DND-41 (cell line): Measurements from ENCODE around the gene ADM5.

Experiments
- ATAC-seq: fragments of 200-7000 bp; cut with Tn5 transposase; 3 replicates; pipeline ENCODE4 v1.9.1; 2021; ENCODE audit warnings: low read depth; ENCODE audit not compliant: insufficient read depth
- DNase-seq: peaks from one replicate; pipeline ENCODE4 v3.0.0-alpha.2; 2020
- H2AFZ ChIP-seq: 2 replicates; pipeline ENCODE4 v1.6.0; 2012; ENCODE audit warnings: low read depth, low read length
- H3K27ac ChIP-seq: 2 replicates; pipeline ENCODE4 v1.5.1; 2012; ENCODE audit warnings: low read length, inconsistent platforms
- H3K27me3 ChIP-seq: fragments of 200-600 bp; sonication (generic); 2 replicates; pipeline ENCODE4 v1.6.0; 2012; ENCODE audit warnings: low read length, mild to moderate bottlenecking, inconsistent platforms; ENCODE audit not compliant: insufficient read depth, poor library complexity
- H3K36me3 ChIP-seq: 2 replicates; pipeline ENCODE4 v1.5.1; 2012; ENCODE audit warnings: low read length, inconsistent platforms; ENCODE audit not compliant: insufficient read depth
- H3K4me1 ChIP-seq: 2 replicates; pipeline ENCODE4 v1.5.1; 2012; ENCODE audit warnings: mild to moderate bottlenecking, low read length; ENCODE audit not compliant: insufficient read depth
- H3K4me2 ChIP-seq: 2 replicates; pipeline ENCODE4 v1.6.0; 2012; ENCODE audit warnings: mild to moderate bottlenecking, moderate library complexity, low read length, inconsistent platforms; ENCODE audit not compliant: insufficient read depth
- H3K4me3 ChIP-seq, 2 experiments: fragments of 200-600 bp in 1 of 2; shearing (Covaris generic) in 1 of 2; 2 replicates each; pipeline ENCODE4 v1.5.1; 2012 to 2016; ENCODE audit warnings: inconsistent platforms in 2 of 2, low read length in 2 of 2, mild to moderate bottlenecking in 2 of 2, low read depth in 1 of 2, moderate library complexity in 1 of 2
- H3K79me2 ChIP-seq: 2 replicates; pipeline ENCODE4 v1.6.0; 2012; ENCODE audit warnings: low read length, inconsistent platforms; ENCODE audit not compliant: insufficient read depth
- H3K9ac ChIP-seq: 2 replicates; pipeline ENCODE4 v1.6.0; 2012; ENCODE audit warnings: low read depth, mild to moderate bottlenecking, inconsistent platforms, low read length, moderate library complexity
- H3K9me3 ChIP-seq: 2 replicates; pipeline ENCODE4 v1.5.1; 2012; ENCODE audit warnings: low read length, moderate library complexity, mild to moderate bottlenecking, inconsistent platforms; ENCODE audit not compliant: insufficient read depth, severe bottlenecking
- H4K20me1 ChIP-seq: 2 replicates; pipeline ENCODE4 v1.6.0; 2012; ENCODE audit warnings: low read length; ENCODE audit not compliant: insufficient read depth
- EZH2 ChIP-seq: IDR thresholded peaks from 3 replicates; pipeline ENCODE4 v1.6.1; 2012; ENCODE audit warnings: borderline replicate concordance, low read depth, mild to moderate bottlenecking, moderate library complexity, low read length, inconsistent platforms; ENCODE audit not compliant: severe bottlenecking
- TF ChIP-seq, protein P1 (sequence below): IDR thresholded peaks from 2 replicates; pipeline ENCODE4 v1.5.1; 2012; ENCODE audit warnings: borderline replicate concordance, low read length, moderate library complexity, mild to moderate bottlenecking; ENCODE audit not compliant: poor library complexity, severe bottlenecking; ENCODE audit errors: extremely low read depth

Gene ADM5

DNA sequence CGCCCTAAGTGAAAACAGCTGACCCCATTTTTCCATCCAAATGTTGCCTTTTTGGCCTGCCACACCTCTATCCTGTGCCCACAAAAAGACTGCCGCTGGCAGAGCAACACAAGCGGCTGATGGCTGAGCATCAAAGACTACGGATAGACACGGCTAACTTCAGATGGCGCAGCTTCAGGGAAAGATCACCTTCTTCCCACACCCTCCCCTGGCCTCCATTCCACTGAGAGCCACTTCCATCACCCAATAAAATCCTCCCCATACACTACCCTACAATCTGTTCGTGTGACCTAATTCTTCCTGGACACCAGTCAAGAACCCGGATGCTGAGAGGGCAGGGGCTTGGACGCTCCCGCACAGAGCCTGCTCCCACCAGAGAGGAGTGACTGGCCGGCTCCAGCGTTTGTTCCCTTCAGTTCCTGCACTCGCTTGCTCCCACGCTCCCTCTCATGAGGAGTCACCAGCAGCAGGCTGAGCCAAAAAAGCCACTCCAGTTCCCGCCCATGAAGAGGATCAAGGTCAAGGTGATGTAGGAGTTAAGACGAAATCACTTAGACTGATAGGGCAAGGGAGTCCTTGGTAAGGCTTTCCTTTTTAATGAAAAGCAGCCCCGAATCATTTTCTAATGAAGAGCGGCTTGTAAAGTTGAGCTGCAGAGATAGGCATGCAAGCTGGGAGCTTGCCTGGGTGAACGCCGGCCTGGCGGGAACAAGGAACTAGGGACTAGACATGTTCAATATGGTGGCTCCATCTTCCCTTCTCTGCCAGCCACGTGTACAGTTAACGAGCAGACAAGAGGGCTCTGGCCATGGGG is 38.0 kb downstream of the ADM5 start:
- Histone ChIP-seq H3K36me3 (no peaks in the 10 kb centered on the region), H2AFZ (no peak overlapping the region), H3K79me2 (no peaks in the 10 kb centered on the region), H3K4me3 (no peak overlapping the region), H3K9ac (no peak overlapping the region), H3K27ac (no peak overlapping the region), H3K4me1 (no peaks in the 10 kb centered on the region), H3K4me2 (no peak overlapping the region), H3K9me3 (no peaks in the 10 kb centered on the region), H3K27me3 (no peaks in the 10 kb centered on the region), H4K20me1 (no peaks in the 10 kb centered on the region)
- no peak for DNase-seq
- no peak for TF ChIP-seq EZH2
- TF ChIP-seq, protein P1, sequence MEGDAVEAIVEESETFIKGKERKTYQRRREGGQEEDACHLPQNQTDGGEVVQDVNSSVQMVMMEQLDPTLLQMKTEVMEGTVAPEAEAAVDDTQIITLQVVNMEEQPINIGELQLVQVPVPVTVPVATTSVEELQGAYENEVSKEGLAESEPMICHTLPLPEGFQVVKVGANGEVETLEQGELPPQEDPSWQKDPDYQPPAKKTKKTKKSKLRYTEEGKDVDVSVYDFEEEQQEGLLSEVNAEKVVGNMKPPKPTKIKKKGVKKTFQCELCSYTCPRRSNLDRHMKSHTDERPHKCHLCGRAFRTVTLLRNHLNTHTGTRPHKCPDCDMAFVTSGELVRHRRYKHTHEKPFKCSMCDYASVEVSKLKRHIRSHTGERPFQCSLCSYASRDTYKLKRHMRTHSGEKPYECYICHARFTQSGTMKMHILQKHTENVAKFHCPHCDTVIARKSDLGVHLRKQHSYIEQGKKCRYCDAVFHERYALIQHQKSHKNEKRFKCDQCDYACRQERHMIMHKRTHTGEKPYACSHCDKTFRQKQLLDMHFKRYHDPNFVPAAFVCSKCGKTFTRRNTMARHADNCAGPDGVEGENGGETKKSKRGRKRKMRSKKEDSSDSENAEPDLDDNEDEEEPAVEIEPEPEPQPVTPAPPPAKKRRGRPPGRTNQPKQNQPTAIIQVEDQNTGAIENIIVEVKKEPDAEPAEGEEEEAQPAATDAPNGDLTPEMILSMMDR = no peak
- no peak for ATAC-seq

DNA sequence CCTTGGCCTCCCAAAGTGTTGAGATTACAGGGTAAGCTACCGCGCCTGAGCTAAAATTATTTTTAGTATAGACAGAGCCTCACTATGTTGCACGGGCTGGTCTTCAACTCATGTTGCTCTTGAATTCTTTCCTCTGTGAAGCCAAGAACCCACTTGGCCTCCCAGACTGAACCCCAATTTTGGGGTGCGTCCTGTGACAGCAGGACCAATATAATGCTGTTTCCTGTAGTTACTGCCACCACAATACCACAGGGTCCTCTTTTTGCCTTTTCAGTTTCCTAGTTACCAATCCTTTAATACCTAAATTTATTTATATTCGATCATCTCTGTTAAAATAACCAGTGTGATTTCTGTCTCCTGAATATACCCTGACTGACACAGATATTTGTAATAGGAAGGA is 40.8 kb downstream of the ADM5 start:
- TF ChIP-seq EZH2 = no peak
- TF ChIP-seq, protein P1 = no peak
- no peak overlapping the region for H3K9ac ChIP-seq
- DNase-seq = no peak
- H3K9me3 ChIP-seq = no peaks in the 10 kb centered on the region
- no peak for ATAC-seq
- H3K36me3 ChIP-seq = no peaks in the 10 kb centered on the region
- no peaks in the 10 kb centered on the region for H3K27me3 ChIP-seq
- H4K20me1 ChIP-seq = no peaks in the 10 kb centered on the region
- no peaks in the 10 kb centered on the region for H3K79me2 ChIP-seq
- no peak overlapping the region for H2AFZ ChIP-seq
- H3K27ac ChIP-seq = no peak overlapping the region
- H3K4me3 ChIP-seq = no peak overlapping the region
- H3K4me2 ChIP-seq = no peak overlapping the region
- no peaks in the 10 kb centered on the region for H3K4me1 ChIP-seq

DNA sequence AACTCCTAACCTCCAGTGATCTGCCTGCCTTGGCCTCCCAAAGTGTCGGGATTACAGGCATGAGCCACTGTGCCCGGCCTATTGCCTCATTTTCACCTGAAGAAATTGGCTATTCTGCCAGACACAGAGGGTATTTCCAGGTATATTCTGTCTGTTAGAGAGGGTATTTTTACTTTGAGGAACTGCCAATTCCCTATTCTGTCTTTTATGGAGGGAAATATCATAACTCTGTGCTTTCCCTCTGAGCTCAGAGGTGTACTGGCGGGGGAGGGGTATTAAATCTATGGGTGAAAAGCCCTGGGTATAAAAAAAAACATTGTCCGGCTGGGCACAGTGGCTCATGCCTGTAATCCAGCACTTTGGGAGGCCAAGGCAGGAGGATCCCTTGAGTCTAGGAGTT is 48.9 kb downstream of the ADM5 start:
- Histone ChIP-seq H3K79me2 (no peaks in the 10 kb centered on the region), H3K36me3 (no peaks in the 10 kb centered on the region), H3K9me3 (no peaks in the 10 kb centered on the region), H3K4me2 (no peak overlapping the region), H3K27me3 (no peaks in the 10 kb centered on the region), H3K27ac (no peak overlapping the region), H4K20me1 (no peaks in the 10 kb centered on the region), H3K9ac (no peak overlapping the region), H3K4me3 (no peak overlapping the region), H3K4me1 (no peaks in the 10 kb centered on the region), H2AFZ (no peak overlapping the region)
- TF ChIP-seq EZH2 = no peak
- TF ChIP-seq, protein P1 = no peak
- ATAC-seq = no peak
- DNase-seq = no peak

DNA sequence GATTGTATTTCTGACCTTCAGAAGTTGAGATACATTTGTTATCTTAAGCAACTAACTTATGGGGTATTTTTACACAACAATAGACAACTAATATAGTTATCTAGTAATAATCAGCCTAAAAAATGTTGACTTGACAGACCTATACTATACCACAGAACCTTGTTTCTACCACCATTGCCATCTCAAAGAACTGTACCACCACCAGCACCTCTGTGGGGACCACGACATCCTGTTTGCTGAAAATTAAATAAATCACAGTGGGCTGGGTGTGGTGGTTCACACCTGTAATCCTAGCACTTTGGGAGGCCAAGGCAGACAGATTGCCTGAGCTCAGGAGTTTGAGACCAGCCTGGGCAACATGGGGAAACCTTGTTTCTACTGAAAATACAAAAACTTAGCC is 49.7 kb downstream of the ADM5 start:
- Histone ChIP-seq H3K4me1 (no peaks in the 10 kb centered on the region), H3K4me2 (no peak overlapping the region), H3K9ac (no peak overlapping the region), H4K20me1 (no peaks in the 10 kb centered on the region), H2AFZ (no peak overlapping the region), H3K27ac (no peak overlapping the region), H3K4me3 (no peak overlapping the region), H3K27me3 (no peaks in the 10 kb centered on the region), H3K36me3 (no peaks in the 10 kb centered on the region), H3K9me3 (no peaks in the 10 kb centered on the region), H3K79me2 (no peaks in the 10 kb centered on the region)
- no peak for DNase-seq
- ATAC-seq = no peak
- TF ChIP-seq EZH2 = no peak
- TF ChIP-seq, protein P1 = no peak
